SK-N-SH (cell line): Measurements from ENCODE around the gene RTCA. TPM values are rescaled to one million over a fixed set of nuclear protein-coding genes. Genes with fewer than 3 reads are reported as not detected.

ENCODE experiments used
- CTCF ChIA-PET: fragments of 300-600, 350-600 bp; formaldehyde crosslinking; extraction: SDS; loops from one replicate; lab custom pipeline; 2021; lab: Yijun Ruan, JAX
- POLR2A ChIA-PET: fragments of 350-600 bp; sonication (Branson Sonifier 250); formaldehyde crosslinking; extraction: SDS; loops from one replicate; lab custom pipeline; 2020; ENCODE audit warnings: antibody characterized with exemption, inconsistent platforms; lab: Yijun Ruan, JAX
- DNase-seq: peaks from one replicate; pipeline ENCODE4 v3.0.0; 2012
- H2AFZ ChIP-seq: fragments of 200-600 bp; sonication (generic); 2 replicates; pipeline ENCODE4 v1.8.1; 2016; ENCODE audit warnings: antibody characterized with exemption, mild to moderate bottlenecking, low read depth
- H3F3A ChIP-seq: fragments of 200-600 bp; sonication (generic); replicated peaks from 2 replicates; pipeline ENCODE3; 2016; ENCODE audit warnings: antibody characterized with exemption, mild to moderate bottlenecking; ENCODE audit not compliant: insufficient read depth
- H3K27ac ChIP-seq, 2 experiments: fragments of 200-500 bp in 1 of 2; fragments of 200-600 bp in 1 of 2; sonication (Bioruptor generic) in 1 of 2; sonication (generic), shearing (Covaris generic) in 1 of 2; 2 replicates each; pipeline versions ENCODE4 v1.5.1 to v1.6.1; 2014 to 2016; ENCODE audit warnings: low read depth in 2 of 2, inconsistent platforms in 1 of 2, low read length in 1 of 2, mild to moderate bottlenecking in 1 of 2, mixed read lengths in 1 of 2
- H3K27me3 ChIP-seq: fragments of 200-600 bp; sonication (generic), shearing (Covaris generic); 2 replicates; pipeline ENCODE4 v1.6.1; 2016; ENCODE audit warnings: mixed run types; ENCODE audit not compliant: insufficient read depth
- H3K36me3 ChIP-seq, 2 experiments: fragments of 200-500 bp in 1 of 2; fragments of 200-600 bp in 1 of 2; sonication (Bioruptor generic) in 1 of 2; sonication (generic) in 1 of 2; replicated peaks in 1 of 2; 2 replicates each; pipeline versions ENCODE3 to v1.5.1; 2014 to 2016; ENCODE audit warnings: low read length in 1 of 2, mild to moderate bottlenecking in 1 of 2; ENCODE audit not compliant: insufficient read depth in 2 of 2, control insufficient read depth in 1 of 2
- H3K4me1 ChIP-seq, 2 experiments: fragments of 200-500 bp in 1 of 2; fragments of 200-600 bp in 1 of 2; sonication (Bioruptor generic) in 1 of 2; sonication (generic), shearing (Covaris generic) in 1 of 2; 2 replicates each; pipeline versions ENCODE4 v1.5.1 to v1.6.1; 2014 to 2016; ENCODE audit warnings: low read depth in 1 of 2, low read length in 1 of 2, mixed run types in 1 of 2; ENCODE audit not compliant: insufficient read depth in 2 of 2, control insufficient read depth in 1 of 2
- H3K4me2 ChIP-seq: fragments of 200-600 bp; sonication (generic), shearing (Covaris generic); 2 replicates; pipeline ENCODE4 v1.6.1; 2017; ENCODE audit warnings: mixed run types
- H3K4me3 ChIP-seq, 2 experiments: fragments of 200-500 bp in 1 of 2; fragments of 200-600 bp in 1 of 2; sonication (Bioruptor generic) in 1 of 2; sonication (generic), shearing (Covaris generic) in 1 of 2; 2 replicates each; pipeline versions ENCODE4 v1.5.1 to v1.8.1; 2014 to 2016; ENCODE audit warnings: low read depth in 2 of 2, inconsistent platforms in 1 of 2, low read length in 1 of 2, mild to moderate bottlenecking in 1 of 2, mixed read lengths in 1 of 2, moderate library complexity in 1 of 2
- H3K79me2 ChIP-seq: fragments of 200-600 bp; sonication (generic); 2 replicates; pipeline ENCODE4 v1.8.1; 2017; ENCODE audit warnings: mild to moderate bottlenecking; ENCODE audit not compliant: insufficient read depth
- H3K9ac ChIP-seq: fragments of 200-600 bp; sonication (generic); 2 replicates; pipeline ENCODE4 v1.6.1; 2017; ENCODE audit warnings: mixed run types
- H3K9me2 ChIP-seq: fragments of 200-600 bp; sonication (generic); 2 replicates; pipeline ENCODE4 v1.6.1; 2017; ENCODE audit warnings: mixed run types
- H3K9me3 ChIP-seq: fragments of 200-600 bp; sonication (generic); 2 replicates; pipeline ENCODE4 v1.6.1; 2017; ENCODE audit warnings: mixed run types, mild to moderate bottlenecking, moderate library complexity
- H4K20me1 ChIP-seq: fragments of 200-600 bp; sonication (generic); 2 replicates; pipeline ENCODE4 v1.6.1; 2017; ENCODE audit warnings: mild to moderate bottlenecking, mixed run types; ENCODE audit not compliant: insufficient read depth
- ELF1 ChIP-seq: IDR thresholded peaks from 2 replicates; pipeline ENCODE4 v1.4.0; 2012
- MAX ChIP-seq: IDR thresholded peaks from 2 replicates; pipeline ENCODE4 v1.4.0; 2012; ENCODE audit warnings: low read depth
- MEF2A ChIP-seq: IDR thresholded peaks from 2 replicates; pipeline ENCODE4 v1.4.0; 2012; ENCODE audit warnings: low read depth, borderline replicate concordance
- NRF1 ChIP-seq: IDR thresholded peaks from 2 replicates; pipeline ENCODE4 v1.6.1; 2012; ENCODE audit warnings: low read depth, mild to moderate bottlenecking, low read length
- POLR2AphosphoS5 ChIP-seq: IDR thresholded peaks from 2 replicates; pipeline ENCODE4 v1.6.1; 2012; ENCODE audit warnings: low read depth, low read length
- RCOR1 ChIP-seq: fragments of 150-350 bp; IDR thresholded peaks from 2 replicates; pipeline ENCODE4 v1.6.1; 2017; ENCODE audit warnings: antibody characterized with exemption, low read length
- REST ChIP-seq: IDR thresholded peaks from 2 replicates; pipeline ENCODE4 v1.6.1; 2012; ENCODE audit warnings: mild to moderate bottlenecking, low read depth, low read length, moderate library complexity
- RXRA ChIP-seq: IDR thresholded peaks from 2 replicates; pipeline ENCODE4 v1.4.0; 2012; ENCODE audit warnings: low read depth, mild to moderate bottlenecking, borderline replicate concordance
- SMC3 ChIP-seq: IDR thresholded peaks from 2 replicates; pipeline ENCODE4 v1.6.1; 2012; ENCODE audit warnings: low read depth, low read length, improper control_type of control experiment
- TCF12 ChIP-seq: IDR thresholded peaks from 2 replicates; pipeline ENCODE4 v1.4.0; 2012
- YY1 ChIP-seq: IDR thresholded peaks from 2 replicates; pipeline ENCODE4 v1.4.0; 2012; ENCODE audit warnings: low read depth, mild to moderate bottlenecking
- WGBS: methylation state at CpG from one replicate; pipeline ENCODE4 v1.1.6; 2017; ENCODE audit warnings: low lambda C conversion rate; 5-methylcytosine and 5-hydroxymethylcytosine counted together
- polyA plus RNA-seq, 3 experiments: library from polyadenylated mRNA; depleted of rRNA; stranded (reverse); fragments of >200 nt; gene quantifications; 2 replicates each; pipeline ENCODE4 v1.2.3, GENCODE V29; 2012

Gene RTCA
- polyA plus RNA-seq, 1 of the 3 experiments (the other 2 are of a cell fraction): 17.3 TPM

- peaks cover 5 to 11% of the 10 kb centered on the region in 2 experiments; a peak in 3 of 4 replicates for H3K4me1 ChIP-seq
- no peak overlapping the region for H3K9ac ChIP-seq
- WGBS: 95% methylated on average over 4 of the region's 4 CpGs
- H3K36me3 ChIP-seq: peaks cover 44 to 58% of the 10 kb centered on the region in 2 experiments
- no peaks in the 10 kb centered on the region for H3K9me3 ChIP-seq
- ChIA-PET POLR2A (no interaction called here), CTCF (interaction anchor here (1.2 to 1.5 kb wide), 2 partner anchors 86 to 191 kb away, joined by 3 read pairs; no protein-coding TSS in a partner anchor)
- no peak overlapping the region for H3K27ac ChIP-seq
- no peak overlapping the region for H2AFZ ChIP-seq
- H3F3A ChIP-seq: no peaks in the 10 kb centered on the region
- TF ChIP-seq MEF2A (no peak), RXRA (no peak)
- no peak overlapping the region for H3K4me2 ChIP-seq
- no peaks in the 10 kb centered on the region for H4K20me1 ChIP-seq
- no peak overlapping the region for H3K4me3 ChIP-seq
- no peaks in the 10 kb centered on the region for H3K9me2 ChIP-seq
- no peaks in the 10 kb centered on the region for H3K27me3 ChIP-seq
- H3K79me2 ChIP-seq: peaks cover 65% of the 10 kb centered on the region
- no peak for DNase-seq
Observed at GRCh38 chr1:100268202-100268601, 2.2 kb downstream of the RTCA start.

- CTCF ChIA-PET: interaction anchor here (0.9 kb wide), 1 partner anchor 22 kb away, joined by 3 read pairs; no protein-coding TSS in a partner anchor
- Histone ChIP-seq H3K9me3 (no peaks in the 10 kb centered on the region), H3K27ac (no peak overlapping the region), H3K9ac (no peak overlapping the region), H3K79me2 (peaks cover 20% of the 10 kb centered on the region), H4K20me1 (0 out of 2 replicates have a peak, but pooled peaks cover 5% of the 10 kb centered on the region), H3K36me3 (peaks cover 85 to 93% of the 10 kb centered on the region in 2 experiments), H3K4me3 (no peak overlapping the region), H3K4me2 (no peak overlapping the region), H3K4me1 (no peaks in the 10 kb centered on the region), H3K9me2 (no peaks in the 10 kb centered on the region)
- POLR2A ChIA-PET: no interaction called here
- WGBS: 100% methylated on average over 1 of the region's 1 CpG
- DNase-seq: no peak
- TF ChIP-seq ELF1 (no peak), SMC3 (no peak), REST (no peak), RCOR1 (no peak), NRF1 (no peak), POLR2AphosphoS5 (no peak), TCF12 (no peak), MAX (no peak), YY1 (no peak)
- TF ChIP-seq, all 33 proteins: peak for 0
- Histone ChIP-seq H3K27me3 (no peaks in the 10 kb centered on the region), H2AFZ (no peak overlapping the region), H3F3A (peaks cover 4% of the 10 kb centered on the region)
Observed at GRCh38 chr1:100277866-100278265, 11.8 kb downstream of the RTCA start.
